HepG2 (cell line): ENCODE data around the gene CEP104. TPM values are rescaled to one million over a fixed set of nuclear protein-coding genes. Genes with fewer than 3 reads are reported as not detected.

Experiments
- ATAC-seq: fragments of 200-7000 bp; cut with Tn5 transposase; 3 replicates; pipeline ENCODE4 v1.9.1; 2020; ENCODE audit warnings: mild to moderate bottlenecking, moderate library complexity
- BruUV-seq: library from RNA; stranded (reverse); fragments of 400-500 nt; replicated peaks from 2 replicates; lab custom pipeline; 2021; lab: Mats Ljungman, UMichigan
- CTCF ChIA-PET: fragments of 300-600 bp; formaldehyde crosslinking; extraction: SDS; loops from one replicate; lab custom pipeline; 2021; ENCODE audit warnings: low total read pairs, inconsistent platforms, low intra/inter-chr PET ratio; lab: Yijun Ruan, JAX
- POLR2A ChIA-PET: fragments of 350-600 bp; sonication (Branson Sonifier 250); formaldehyde crosslinking; loops from one replicate; lab custom pipeline; 2020; ENCODE audit warnings: antibody characterized with exemption, inconsistent platforms; lab: Yijun Ruan, JAX
- DNase-seq: peaks from one replicate; pipeline ENCODE4 v3.0.0-alpha.2; 2015; ENCODE audit warnings: low spot score
- FAIRE-seq: peaks from 3 replicates; lab custom pipeline; 2011; peaks lifted over from hg19 to GRCh38; lab: Jason Lieb, UNC
- H2AFZ ChIP-seq: one replicate; pipeline ENCODE4 v1.6.1; 2011; ENCODE audit warnings: low read length, inconsistent platforms
- H3K27ac ChIP-seq: fragments of 300-600 bp; 3 replicates; pipeline ENCODE4 v1.8.0; 2011; ENCODE audit warnings: mixed run types, mild to moderate bottlenecking, mixed read lengths, low read length, inconsistent platforms; ENCODE audit not compliant: insufficient read depth; ENCODE audit errors: extremely low read length
- H3K27me3 ChIP-seq, 2 experiments: fragments of 200-600 bp in 1 of 2; 2 replicates in 1 of 2; 3 replicates in 1 of 2; pipeline versions ENCODE4 v1.6.0 to v1.8.0; 2011; ENCODE audit warnings: low read length in 2 of 2, mild to moderate bottlenecking in 2 of 2, moderate library complexity in 2 of 2, inconsistent platforms in 1 of 2; ENCODE audit not compliant: insufficient read depth in 2 of 2, control insufficient read depth in 1 of 2
- H3K36me3 ChIP-seq, 2 experiments: fragments of 200-600 bp in 1 of 2; replicated peaks in 1 of 2; 2 replicates in 1 of 2; 3 replicates in 1 of 2; pipeline versions ENCODE4 v1.5.1 to v1.8.0; 2011; ENCODE audit warnings: low read length in 2 of 2, inconsistent platforms in 1 of 2; ENCODE audit not compliant: insufficient read depth in 2 of 2, control insufficient read depth in 1 of 2
- H3K4me1 ChIP-seq: 2 replicates; pipeline ENCODE4 v1.5.1; 2012; ENCODE audit warnings: low read length, inconsistent platforms; ENCODE audit not compliant: insufficient read depth
- H3K4me2 ChIP-seq: 2 replicates; pipeline ENCODE4 v1.6.0; 2011; ENCODE audit warnings: low read depth, low read length, inconsistent platforms
- H3K4me3 ChIP-seq, 3 experiments: fragments of 200-600 bp in 1 of 3; sonication (generic), shearing (Covaris generic) in 1 of 3; replicated peaks in 1 of 3; 2 replicates each; pipeline ENCODE4 v1.5.1; 2011 to 2016; ENCODE audit warnings: low read length in 3 of 3, inconsistent platforms in 2 of 3, low read depth in 2 of 3, mild to moderate bottlenecking in 2 of 3, control low read depth in 1 of 3, mixed read lengths in 1 of 3; ENCODE audit not compliant: insufficient read depth in 1 of 3
- H3K79me2 ChIP-seq: one replicate; pipeline ENCODE4 v1.6.1; 2011; ENCODE audit warnings: low read length, inconsistent platforms; ENCODE audit not compliant: insufficient read depth
- H3K9ac ChIP-seq: 2 replicates; pipeline ENCODE4 v1.6.0; 2011; ENCODE audit warnings: mild to moderate bottlenecking, low read depth, low read length, inconsistent platforms; ENCODE audit not compliant: insufficient read depth
- H3K9me3 ChIP-seq: 2 replicates; pipeline ENCODE4 v1.5.1; 2012; ENCODE audit warnings: mild to moderate bottlenecking, low read length
- H4K20me1 ChIP-seq: 2 replicates; pipeline ENCODE4 v1.6.0; 2011; ENCODE audit warnings: inconsistent platforms, mild to moderate bottlenecking, low read length, moderate library complexity; ENCODE audit not compliant: insufficient read depth
- AGO2 ChIP-seq: fragments of 200-400 bp; formaldehyde crosslinking; optimal IDR thresholded peaks from 2 replicates; pipeline ENCODE3; 2017; ENCODE audit warnings: mild to moderate bottlenecking, low read depth, low read length, moderate library complexity
- FIP1L1 ChIP-seq: fragments of 200-400 bp; formaldehyde crosslinking; IDR thresholded peaks from 2 replicates; pipeline ENCODE4 v1.6.1; 2018; ENCODE audit warnings: low read depth, mild to moderate bottlenecking, low read length, moderate library complexity, borderline replicate concordance; ENCODE audit not compliant: insufficient read depth
- GABPB1 ChIP-seq: IDR thresholded peaks from 2 replicates; pipeline ENCODE4 v1.6.1; 2016; ENCODE audit warnings: mild to moderate bottlenecking, missing genetic modification reagents, moderate library complexity, missing compliant biosample characterization
- KDM5B ChIP-seq: sonication (generic); formaldehyde crosslinking; IDR thresholded peaks from 2 replicates; pipeline ENCODE4 v1.4.0; 2020; ENCODE audit warnings: missing genetic modification reagents, mild to moderate bottlenecking, borderline replicate concordance
- KMT2A ChIP-seq: sonication (generic); formaldehyde crosslinking; IDR thresholded peaks from 2 replicates; pipeline ENCODE4 v1.4.0; 2020; ENCODE audit warnings: missing genetic modification reagents
- POLR2G ChIP-seq: fragments of 200-400 bp; formaldehyde crosslinking; IDR thresholded peaks from 2 replicates; pipeline ENCODE4 v1.6.1; 2018; ENCODE audit warnings: mild to moderate bottlenecking, low read depth, low read length, moderate library complexity
- PRPF4 ChIP-seq: fragments of 200-400 bp; formaldehyde crosslinking; IDR thresholded peaks from 2 replicates; pipeline ENCODE4 v1.6.1; 2016; ENCODE audit warnings: low read length, low read depth; ENCODE audit not compliant: poor library complexity, severe bottlenecking
- RBFOX2 ChIP-seq: fragments of 200-400 bp; formaldehyde crosslinking; IDR thresholded peaks from 2 replicates; pipeline ENCODE4 v1.6.1; 2017; ENCODE audit warnings: low read depth, mild to moderate bottlenecking, low read length
- SIX4 ChIP-seq: sonication (generic); formaldehyde crosslinking; IDR thresholded peaks from 2 replicates; pipeline ENCODE4 v1.4.0; 2020; ENCODE audit warnings: missing genetic modification reagents
- TAF15 ChIP-seq: fragments of 200-400 bp; formaldehyde crosslinking; IDR thresholded peaks from one replicate; pipeline ENCODE4 v1.6.1; 2018; ENCODE audit warnings: mild to moderate bottlenecking, low read depth, low read length; ENCODE audit not compliant: poor library complexity, severe bottlenecking
- TCF7L2 ChIP-seq: IDR thresholded peaks from 2 replicates; pipeline ENCODE4 v1.6.1; 2011; ENCODE audit warnings: mild to moderate bottlenecking, low read depth, low read length, moderate library complexity
- THAP11 ChIP-seq: IDR thresholded peaks from 2 replicates; pipeline ENCODE4 v1.6.1; 2016; ENCODE audit warnings: missing biosample characterization, missing genetic modification reagents
- ZEB1 ChIP-seq: IDR thresholded peaks from 2 replicates; pipeline ENCODE4 v1.6.1; 2012; ENCODE audit warnings: mild to moderate bottlenecking, low read depth, inconsistent platforms; ENCODE audit not compliant: insufficient replicate concordance
- ZNF224 ChIP-seq: sonication (generic); formaldehyde crosslinking; IDR thresholded peaks from 2 replicates; pipeline ENCODE4 v1.5.0; 2020; ENCODE audit warnings: mild to moderate bottlenecking, missing genetic modification reagents
- ZNF326 ChIP-seq: sonication (generic); formaldehyde crosslinking; IDR thresholded peaks from 2 replicates; pipeline ENCODE4 v1.4.0; 2020; ENCODE audit warnings: missing genetic modification reagents, borderline replicate concordance
- ZNF768 ChIP-seq: sonication (generic); formaldehyde crosslinking; IDR thresholded peaks from 2 replicates; pipeline ENCODE4 v1.4.0; 2020; ENCODE audit warnings: missing genetic modification reagents
- WGBS: methylation state at CpG from one replicate; pipeline ENCODE4 v1.1.6; 2017; ENCODE audit warnings: low lambda C conversion rate; 5-methylcytosine and 5-hydroxymethylcytosine counted together
- in situ Hi-C: cut with HindIII; loops from 2 replicates; pipeline ENCODE4 v1.10.0; 2017; ENCODE audit warnings: low pct_unique_long_range_greater_than_20kb; ENCODE audit not compliant: extremely low pct_ligation_motif_present
- intact Hi-C: fragments of 100-400 bp; cut with micrococcal nuclease; formaldehyde crosslinking; loops from one replicate; pipeline ENCODE4 v1.10.0; 2022; ENCODE audit not compliant: unreplicated experiment
- polyA plus RNA-seq, 8 experiments: library from polyadenylated mRNA; depleted of rRNA in 3 of 8; stranded (reverse) in 7 of 8; unstranded in 1 of 8; fragments of >200 nt; fragmentation: Illumina TruSeq in 4 of 8; extraction: Trizol in 4 of 8; gene quantifications; 2 replicates each; pipeline versions ENCODE4 v1.2.1 to v1.2.3, GENCODE V29; 2011 to 2016; ENCODE audit warnings: low read depth in 4 of 8, missing spikeins in 1 of 8, mixed read lengths in 1 of 8; ENCODE audit not compliant: insufficient read depth in 1 of 8
- total RNA-seq, 5 experiments: library from RNA; depleted of rRNA; stranded (reverse); fragments of >200 nt; fragmentation: Illumina TruSeq; extraction: Trizol; gene quantifications; 2 replicates each; pipeline ENCODE4 v1.2.3, GENCODE V29; 2016; ENCODE audit warnings: low read depth in 1 of 5
- TF ChIP-seq, protein P1 (sequence below): sonication (generic); formaldehyde crosslinking; IDR thresholded peaks from 2 replicates; pipeline ENCODE4 v1.5.0; 2020; ENCODE audit warnings: missing genetic modification reagents, mild to moderate bottlenecking, borderline replicate concordance

CEP104 gene
- total and polyA plus RNA-seq, 2 of the 13 experiments (the other 11 are each of a cell fraction or from before 2014, with no cell fraction given) = 20.4 to 30.1 TPM

DNA sequence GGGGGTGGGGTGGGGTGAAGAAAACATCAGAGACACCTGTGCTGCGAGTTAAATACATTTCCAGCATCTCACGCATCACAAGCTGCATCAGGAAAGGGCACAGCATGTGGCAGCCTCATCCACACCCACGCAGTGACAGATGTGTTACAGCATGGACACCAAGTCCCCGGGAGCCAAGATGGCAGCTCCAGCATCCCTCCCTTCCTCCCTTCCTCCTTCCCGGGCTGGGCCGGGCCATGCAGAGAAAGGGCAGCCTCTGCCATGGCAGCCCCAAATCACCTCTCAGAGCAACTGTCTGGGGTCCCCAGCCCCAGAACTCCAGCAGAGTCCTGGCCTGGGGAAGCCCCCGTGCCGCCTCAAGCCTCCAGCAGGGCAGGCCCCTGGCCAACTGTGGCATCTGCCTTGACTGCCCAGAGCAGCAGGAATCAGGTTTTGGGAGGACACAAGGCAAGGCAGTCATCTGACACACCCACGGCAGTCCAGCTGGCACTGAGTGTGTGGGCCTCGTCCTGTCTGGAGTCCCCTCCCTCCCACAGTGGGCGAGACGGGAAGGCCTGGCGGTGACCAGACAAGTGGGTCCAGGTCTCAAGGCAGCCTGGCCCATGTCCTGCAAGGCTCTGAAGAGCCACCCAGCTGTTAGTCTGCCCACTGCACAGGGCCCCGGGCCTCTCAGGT is 78.3 kb downstream of the CEP104 start (continued):
- no peak for TF ChIP-seq THAP11 (CRISPR knock-in tag)

DNA sequence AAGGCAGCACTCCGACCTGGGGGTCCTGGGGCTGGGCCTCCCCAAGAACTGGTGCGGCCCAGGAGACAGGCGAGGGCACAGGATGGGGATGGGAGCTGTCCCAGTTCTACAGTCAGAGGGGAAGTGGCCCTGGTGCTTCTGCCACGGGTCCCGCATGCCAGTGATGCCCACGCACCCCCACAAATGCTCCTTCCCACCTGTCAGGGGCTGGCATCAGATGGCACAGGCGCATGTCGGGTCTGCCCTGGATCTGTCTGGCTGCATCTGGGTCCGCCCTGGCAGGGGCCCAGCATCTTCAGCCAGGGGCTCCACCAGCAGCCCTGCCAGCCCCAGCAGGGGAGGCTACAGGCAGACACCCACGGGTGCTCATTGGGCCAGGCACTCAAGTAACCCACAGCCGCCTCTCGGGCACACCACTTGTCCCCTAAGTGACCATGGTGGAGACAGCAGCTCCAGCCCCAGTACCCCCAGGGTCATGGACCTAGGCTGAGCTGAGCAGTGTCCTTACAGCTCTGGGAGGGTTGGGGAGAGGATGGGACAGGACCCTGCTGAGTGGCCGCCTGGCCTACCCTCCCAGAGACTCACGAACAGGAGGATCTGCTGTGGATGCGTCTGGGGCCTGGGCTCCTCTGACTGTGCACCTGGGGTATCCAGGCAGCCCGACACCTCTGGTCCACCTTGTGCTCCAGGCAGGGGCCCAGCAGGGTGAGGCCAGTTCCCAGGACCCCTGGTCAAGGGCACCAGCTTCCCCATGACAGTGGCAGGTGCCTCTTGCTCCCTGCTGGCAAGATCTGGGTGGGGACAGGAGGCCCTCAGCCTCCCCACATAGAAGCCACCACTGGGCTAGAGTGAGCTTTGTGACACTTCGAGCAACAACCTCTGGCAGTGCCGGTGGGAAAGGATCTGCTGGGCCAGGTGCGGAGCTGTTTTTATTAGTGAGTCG is 79.1 kb downstream of the CEP104 start:
- no peak for ATAC-seq
- no TSS peak for BruUV-seq
- H4K20me1 ChIP-seq = no peaks in the 10 kb centered on the region
- 93% methylated on average over 5 of the region's 20 CpGs for WGBS
- intact Hi-C loops (loop anchor here (10.0 kb wide), 1 partner anchor 127 kb away; the partner anchor contains the start of gene C1orf174), in situ Hi-C loops (no loop called here)
- ChIA-PET CTCF (no interaction called here), POLR2A (interaction anchor here (0.6 to 1.2 kb wide), 2 partner anchors 18 to 59 kb away, joined by 3 to 4 read pairs; partner anchors contain the start of gene LRRC47)
- H3K9me3 ChIP-seq = no peaks in the 10 kb centered on the region
- FAIRE-seq = no peak
- H3K9ac ChIP-seq = 0 out of 2 replicates have a peak overlapping the region, but pooled peaks have one; percentile 1
- H3K4me3 ChIP-seq = no peak overlapping the region
- H3K4me1 ChIP-seq = peaks cover 45% of the 10 kb centered on the region
- no peak overlapping the region for H2AFZ ChIP-seq
- H3K79me2 ChIP-seq = peaks cover 15% of the 10 kb centered on the region
- no peak for DNase-seq
- no peak overlapping the region for H3K4me2 ChIP-seq
- no peaks in the 10 kb centered on the region for H3K27me3 ChIP-seq
- no peak overlapping the region for H3K27ac ChIP-seq
- peaks cover 14 to 29% of the 10 kb centered on the region in 2 experiments for H3K36me3 ChIP-seq
- TF ChIP-seq SIX4 (CRISPR knock-in tag) (0 out of 2 replicates have a peak, but pooled peaks have one; percentile 14), ZEB1 (no peak), PRPF4 (no peak), ZNF768 (CRISPR knock-in tag) (peak; percentile 38), AGO2 (peak; percentile 94), ZNF224 (CRISPR knock-in tag) (0 out of 2 replicates have a peak, but pooled peaks have one; percentile 36), ZNF326 (CRISPR knock-in tag) (peak; percentile 89), TCF7L2 (no peak), FIP1L1 (0 out of 2 replicates have a peak, but pooled peaks have one; percentile 49), KDM5B (CRISPR knock-in tag) (0 out of 2 replicates have a peak, but pooled peaks have one; percentile 22), POLR2G (peak; percentile 37), KMT2A (CRISPR knock-in tag) (no peak), TAF15 (no peak), GABPB1 (no peak; the same call in 1 of the 2 replicates), RBFOX2 (0 out of 2 replicates have a peak, but pooled peaks have one; percentile 42)
- TF ChIP-seq, protein P1, sequence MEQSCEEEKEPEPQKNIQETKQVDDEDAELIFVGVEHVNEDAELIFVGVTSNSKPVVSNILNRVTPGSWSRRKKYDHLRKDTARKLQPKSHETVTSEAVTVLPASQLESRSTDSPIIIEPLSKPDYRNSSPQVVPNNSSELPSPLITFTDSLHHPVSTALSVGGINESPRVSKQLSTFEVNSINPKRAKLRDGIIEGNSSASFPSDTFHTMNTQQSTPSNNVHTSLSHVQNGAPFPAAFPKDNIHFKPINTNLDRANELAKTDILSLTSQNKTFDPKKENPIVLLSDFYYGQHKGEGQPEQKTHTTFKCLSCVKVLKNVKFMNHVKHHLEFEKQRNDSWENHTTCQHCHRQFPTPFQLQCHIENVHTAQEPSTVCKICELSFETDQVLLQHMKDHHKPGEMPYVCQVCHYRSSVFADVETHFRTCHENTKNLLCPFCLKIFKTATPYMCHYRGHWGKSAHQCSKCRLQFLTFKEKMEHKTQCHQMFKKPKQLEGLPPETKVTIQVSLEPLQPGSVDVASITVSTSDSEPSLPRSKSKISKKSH (CRISPR knock-in tag) = 0 out of 2 replicates have a peak, but pooled peaks have one; percentile 10
